HFF-Myc (cell line): ENCODE data around the gene PUS1.
"Not testable (repeated sequence)": the region's sequence is repeated elsewhere in the genome, so short reads cannot be mapped to it uniquely, and the experiment has no call there.

Experiments
- DNase-seq: peaks from one replicate; pipeline ENCODE4 v3.0.0-alpha.2; 2011; ENCODE audit warnings: low read depth; ENCODE audit errors: extremely low read depth
- H3K4me3 ChIP-seq: replicated peaks from 2 replicates; pipeline ENCODE4 v1.5.1; 2011; ENCODE audit warnings: low read depth, mild to moderate bottlenecking, control low read depth, low read length
- TF ChIP-seq, protein P1 (sequence below): IDR thresholded peaks from 2 replicates; pipeline ENCODE4 v1.5.1; 2012; ENCODE audit warnings: mild to moderate bottlenecking, low read depth, low read length, control low read depth; ENCODE audit errors: missing control alignments

The PUS1 gene

DNA sequence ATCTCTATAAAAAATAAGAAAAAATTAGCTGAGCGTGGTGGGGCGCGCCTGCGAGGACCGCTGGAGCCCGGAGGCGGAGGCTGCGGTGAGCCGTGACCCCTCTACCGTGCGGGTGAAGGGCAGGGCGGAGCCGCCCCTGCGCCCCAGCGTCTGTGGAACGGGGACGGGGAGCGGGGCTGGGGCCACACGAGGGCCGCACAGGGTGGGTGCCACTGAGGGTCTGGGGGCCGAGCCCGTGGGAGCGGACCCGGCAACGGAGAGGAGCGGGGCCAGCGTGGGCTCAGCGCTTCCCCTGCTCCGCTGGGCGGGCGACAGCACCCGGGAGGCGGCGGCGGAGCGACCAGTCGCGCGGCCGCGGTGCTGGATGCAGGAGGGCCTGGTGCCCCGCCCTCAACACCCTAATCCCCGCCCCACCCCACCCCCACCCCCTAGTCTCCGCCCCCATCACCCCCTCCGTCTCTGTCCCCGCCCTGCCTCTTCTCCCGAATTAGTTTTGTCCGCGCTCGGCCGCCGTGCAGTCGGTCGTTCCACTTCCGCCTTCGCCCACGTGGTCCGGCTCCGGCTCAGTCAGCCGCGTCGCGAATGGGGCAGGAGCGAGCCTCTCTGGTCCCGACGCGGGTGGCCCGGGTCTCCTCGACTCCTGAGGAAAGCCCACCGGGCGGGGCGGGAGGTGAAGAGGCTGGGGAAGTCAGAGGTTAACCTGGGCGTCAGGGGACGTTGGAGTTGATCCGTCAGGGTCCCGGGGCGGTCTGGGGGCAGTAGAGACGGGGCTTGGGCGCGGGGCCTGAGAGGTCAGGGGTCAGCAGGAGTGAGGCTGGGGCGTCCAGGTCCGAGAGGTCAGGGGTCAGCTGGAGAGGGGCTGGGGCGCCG, at the start of gene PUS1:
Gene PUS1 (plus strand): TSS at position 566 of the 870 bp plus-strand sequence. CDS start 447 bp downstream, outside the sequence.
- TF ChIP-seq, protein P1, sequence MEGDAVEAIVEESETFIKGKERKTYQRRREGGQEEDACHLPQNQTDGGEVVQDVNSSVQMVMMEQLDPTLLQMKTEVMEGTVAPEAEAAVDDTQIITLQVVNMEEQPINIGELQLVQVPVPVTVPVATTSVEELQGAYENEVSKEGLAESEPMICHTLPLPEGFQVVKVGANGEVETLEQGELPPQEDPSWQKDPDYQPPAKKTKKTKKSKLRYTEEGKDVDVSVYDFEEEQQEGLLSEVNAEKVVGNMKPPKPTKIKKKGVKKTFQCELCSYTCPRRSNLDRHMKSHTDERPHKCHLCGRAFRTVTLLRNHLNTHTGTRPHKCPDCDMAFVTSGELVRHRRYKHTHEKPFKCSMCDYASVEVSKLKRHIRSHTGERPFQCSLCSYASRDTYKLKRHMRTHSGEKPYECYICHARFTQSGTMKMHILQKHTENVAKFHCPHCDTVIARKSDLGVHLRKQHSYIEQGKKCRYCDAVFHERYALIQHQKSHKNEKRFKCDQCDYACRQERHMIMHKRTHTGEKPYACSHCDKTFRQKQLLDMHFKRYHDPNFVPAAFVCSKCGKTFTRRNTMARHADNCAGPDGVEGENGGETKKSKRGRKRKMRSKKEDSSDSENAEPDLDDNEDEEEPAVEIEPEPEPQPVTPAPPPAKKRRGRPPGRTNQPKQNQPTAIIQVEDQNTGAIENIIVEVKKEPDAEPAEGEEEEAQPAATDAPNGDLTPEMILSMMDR = no peak
- DNase-seq = peak; percentile 75
- peak within 1 kb of the TSS; percentile 92 for H3K4me3 ChIP-seq

DNA sequence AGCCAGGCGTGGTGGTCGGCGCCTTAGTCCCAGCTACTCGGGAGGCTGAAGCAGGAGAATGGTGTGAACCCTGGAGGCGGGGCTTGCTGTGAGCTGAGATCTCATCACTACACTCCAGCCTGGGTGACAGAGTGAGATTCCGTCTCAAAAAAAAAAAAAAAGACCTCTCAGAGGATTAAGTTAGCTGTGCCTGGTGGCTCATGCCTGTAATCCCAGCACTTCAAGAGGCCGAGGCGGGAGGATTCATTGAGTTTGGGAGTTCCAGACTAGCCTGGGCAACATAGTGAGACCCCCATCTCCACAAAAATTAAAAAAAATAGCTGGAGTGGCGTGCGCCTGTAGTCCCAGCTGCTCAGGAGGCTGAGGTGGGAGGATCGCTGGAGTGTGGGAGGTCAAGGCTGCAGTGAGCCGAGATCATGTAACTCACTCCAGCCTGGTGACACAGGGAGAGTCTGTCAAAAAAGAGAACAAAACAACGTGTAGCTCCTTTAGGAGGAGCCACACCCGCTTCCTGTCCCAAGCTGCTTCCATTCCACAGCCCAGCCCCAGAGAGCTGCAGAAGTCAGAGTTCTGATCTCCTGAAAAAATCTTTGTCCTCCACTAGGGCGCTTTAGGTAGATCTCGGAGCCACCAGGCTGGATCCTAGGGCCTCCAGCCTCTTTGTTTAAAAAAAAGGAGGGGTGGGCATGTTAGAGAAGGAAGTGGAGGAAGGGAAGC, 46.1 kb upstream of the PUS1 start:
- TF ChIP-seq, protein P1 = no peak
- no peak for DNase-seq

DNA sequence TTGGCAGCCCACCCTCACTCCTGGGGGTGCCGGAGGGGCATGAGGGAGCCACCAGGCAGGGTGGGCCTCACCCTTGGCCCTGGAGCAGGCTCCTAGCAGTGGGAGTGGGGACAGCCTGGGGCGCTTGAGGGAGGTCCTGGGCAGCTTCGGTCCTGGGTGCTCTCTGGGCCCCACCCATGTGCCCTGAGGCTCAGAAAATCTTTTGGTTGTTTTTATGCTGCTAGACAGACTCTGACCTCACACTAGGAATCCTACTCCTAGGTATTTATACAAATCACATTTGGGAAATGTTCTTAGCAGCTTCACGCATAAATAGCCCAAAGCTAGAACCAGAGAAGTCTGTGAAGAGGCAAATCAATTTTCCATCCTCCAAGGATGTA, 45.6 kb upstream of the PUS1 start:
- H3K4me3 ChIP-seq = no peak overlapping the region
- TF ChIP-seq, protein P1 = no peak
- no peak for DNase-seq

More for the DNA sequence above, 46.1 kb upstream of the PUS1 start:
- H3K4me3 ChIP-seq = no peak overlapping the region

DNA sequence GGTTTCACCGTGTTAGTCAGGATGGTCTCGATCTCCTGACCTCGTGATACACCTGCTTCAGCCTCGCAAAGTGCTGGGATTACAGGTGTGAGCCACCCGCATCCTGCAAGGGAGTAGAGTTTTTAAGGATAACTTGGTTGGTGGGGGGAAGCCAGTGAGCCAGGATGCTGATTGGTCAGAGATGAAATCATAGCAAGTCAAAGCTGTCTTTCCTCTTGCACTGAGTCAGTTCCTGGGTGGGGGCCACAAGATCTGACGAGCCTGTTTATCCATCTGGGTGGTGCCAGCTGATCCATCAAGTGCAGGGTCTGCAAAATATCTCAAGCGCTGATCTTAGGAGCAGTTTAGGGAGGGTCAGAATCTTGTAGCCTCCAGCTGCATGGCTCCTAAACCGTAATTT, 44.0 kb upstream of the PUS1 start:
- not testable (repeated sequence) for H3K4me3 ChIP-seq, DNase-seq

DNA sequence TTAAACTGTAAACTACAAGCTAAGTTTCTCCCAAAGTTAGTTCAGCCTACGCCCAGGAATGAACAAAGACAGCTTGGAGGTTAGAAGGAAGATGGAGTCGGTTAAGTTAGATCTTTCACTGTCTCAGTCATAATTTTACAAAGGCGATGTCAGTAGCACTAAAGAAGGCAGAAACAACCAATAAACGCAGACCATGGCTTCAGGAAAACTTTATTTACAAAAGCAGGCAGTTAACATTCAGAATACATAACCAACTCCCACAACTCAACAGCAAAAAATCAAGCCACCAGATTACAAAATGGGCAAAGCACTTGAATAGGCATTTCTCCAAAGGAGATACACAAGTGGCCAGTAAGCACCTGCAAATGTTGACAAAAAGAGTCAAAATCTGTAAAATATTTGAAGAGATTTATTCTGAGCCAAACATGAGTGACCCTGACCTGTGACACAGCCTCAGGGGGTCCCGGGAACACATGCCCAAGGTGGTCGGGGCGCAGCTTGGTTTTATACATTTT, 43.5 kb upstream of the PUS1 start:
- TF ChIP-seq, protein P1 = no peak
- no peak overlapping the region for H3K4me3 ChIP-seq
- DNase-seq = no peak

DNA sequence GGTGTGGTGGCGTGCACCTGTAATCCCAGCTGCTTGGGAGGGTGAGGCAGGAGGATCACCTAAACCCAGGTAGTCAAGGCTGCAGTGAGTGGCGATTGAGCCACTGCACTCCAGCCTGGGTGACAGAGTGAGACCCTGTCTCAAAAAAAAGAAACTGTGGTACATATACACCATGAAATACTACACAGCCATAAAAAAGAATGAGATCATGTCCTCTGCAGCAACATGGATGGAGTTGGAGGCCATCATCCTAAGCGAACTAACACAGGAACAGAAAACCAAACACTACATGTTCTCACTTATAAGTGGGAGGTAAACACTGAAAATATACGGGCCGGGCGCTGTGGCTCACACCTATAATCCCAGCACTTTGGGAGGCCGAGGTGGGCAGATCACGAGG, 37.4 kb upstream of the PUS1 start:
- DNase-seq, H3K4me3 ChIP-seq: not testable (repeated sequence)

DNA sequence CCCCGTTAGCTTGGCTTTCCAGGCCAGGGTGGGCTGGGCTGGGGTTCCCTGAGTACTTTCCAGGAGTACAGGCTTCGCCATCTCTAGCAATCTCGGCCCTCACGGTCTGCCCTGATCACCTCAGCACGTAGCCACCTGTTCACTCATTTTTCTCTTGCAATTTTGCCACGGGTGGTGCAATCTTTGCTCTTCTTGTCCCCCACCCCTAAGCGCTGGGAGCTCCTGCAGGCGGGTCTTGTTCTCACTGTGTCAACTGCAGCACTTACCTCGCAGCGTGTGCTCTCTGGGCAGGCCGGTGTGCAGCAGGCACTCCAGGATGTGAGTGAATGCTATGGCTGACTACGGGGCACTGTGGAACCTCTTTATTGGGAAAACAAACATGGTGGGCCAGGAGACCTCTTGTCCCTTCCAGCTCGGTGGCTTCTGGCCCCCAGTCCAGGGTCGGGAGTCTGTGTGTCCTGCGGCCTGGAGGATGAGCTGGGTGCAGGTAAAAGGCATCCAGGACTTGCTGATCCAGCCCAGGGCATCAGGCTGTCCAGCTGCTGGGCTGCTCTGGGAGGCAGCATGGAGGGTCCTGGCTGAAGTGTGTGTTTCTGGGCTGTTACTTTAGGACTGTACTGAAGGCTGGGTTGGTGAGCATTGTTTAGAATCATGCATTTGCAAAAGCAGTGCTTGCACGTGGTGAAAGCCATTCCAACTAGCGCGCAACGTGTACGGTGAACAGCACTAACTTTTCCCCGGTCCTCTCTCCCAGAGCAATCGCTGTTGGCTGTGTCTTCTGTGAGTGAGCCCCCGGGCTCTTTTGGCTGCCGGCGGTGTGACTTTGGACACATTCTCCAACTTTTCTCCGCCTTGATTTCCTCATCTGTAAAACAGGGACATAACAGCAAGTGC, 36.1 kb upstream of the PUS1 start:
- no peak for DNase-seq
- H3K4me3 ChIP-seq = no peak overlapping the region
- TF ChIP-seq, protein P1 = no peak
